ENCODE results near the gene HELB. TPM values are rescaled to one million over a fixed set of nuclear protein-coding genes. Genes with fewer than 3 reads are reported as not detected.

Gene HELB
- total RNA-seq, 6 donors from 2014 or later = 2.0 to 16.4 (median 4.3) TPM

- Histone ChIP-seq H3K27ac (no peak overlapping the region), H3K4me1 (no peaks in the 10 kb centered on the region), H3K27me3 (no peaks in the 10 kb centered on the region), H3K36me3 (no peaks in the 10 kb centered on the region), H3K9me3 (no peaks in the 10 kb centered on the region), H3K4me3 (no peak overlapping the region)
- TF ChIP-seq CTCF (IDR thresholded peaks at IDR 0.05) (no peak), POLR2A (IDR thresholded peaks at IDR 0.05) (no peak)
- DNase-seq (no peak), ATAC-seq (ENCODE audit: low FRiP score in 2 of 2) (no peak)
- WGBS, 2 donors = 60 to 69% methylated on average over 3 of the region's 3 CpGs
Observed at GRCh38 chr12:66367015-66367667, 64.8 kb downstream of the HELB start.

- TF ChIP-seq POLR2A (IDR thresholded peaks at IDR 0.05) (no peak), EP300 (IDR thresholded peaks at IDR 0.05) (no peak), POLR2AphosphoS5 (IDR thresholded peaks at IDR 0.05) (no peak), CTCF (IDR thresholded peaks at IDR 0.05) (no peak)
- Histone ChIP-seq H3K4me1 (no peaks in the 10 kb centered on the region), H3K4me3 (no peak overlapping the region), H3K9me3 (no peaks in the 10 kb centered on the region), H3K36me3 (no peaks in the 10 kb centered on the region), H3K27ac (no peak overlapping the region), H3K27me3 (no peaks in the 10 kb centered on the region)
- no peak for ATAC-seq (ENCODE audit: low FRiP score in 2 of 2)
- WGBS, 2 donors = 79 to 82% methylated on average over 2 of the region's 2 CpGs
- no peak for DNase-seq
Observed at GRCh38 chr12:66371982-66372381, 69.7 kb downstream of the HELB start.

- TF ChIP-seq CTCF (IDR thresholded peaks at IDR 0.05) (no peak), EP300 (IDR thresholded peaks at IDR 0.05) (no peak), POLR2A (IDR thresholded peaks at IDR 0.05) (no peak), POLR2AphosphoS5 (IDR thresholded peaks at IDR 0.05) (no peak)
- Histone ChIP-seq H3K4me1 (no peaks in the 10 kb centered on the region), H3K36me3 (no peaks in the 10 kb centered on the region), H3K9me3 (no peaks in the 10 kb centered on the region), H3K4me3 (no peak overlapping the region), H3K27me3 (no peaks in the 10 kb centered on the region), H3K27ac (no peak overlapping the region)
- 96 to 100% methylated on average over 1 of the region's 1 CpG for WGBS, 2 donors
- ATAC-seq (ENCODE audit: low FRiP score in 2 of 2) (no peak), DNase-seq (no peak)
Observed at GRCh38 chr12:66375560-66375959, 73.3 kb downstream of the HELB start.

GRCh38 chr12:66379616-66380015 lies 77.3 kb downstream of the HELB start:
- no peak for DNase-seq
- ATAC-seq (ENCODE audit: low FRiP score in 2 of 2) = no peak
- no peak overlapping the region for H3K4me3 ChIP-seq
- no peak overlapping the region for H3K27ac ChIP-seq
- no peaks in the 10 kb centered on the region for H3K36me3 ChIP-seq
- 73 to 88% methylated on average over 6 of the region's 6 CpGs for WGBS, 2 donors
- no peaks in the 10 kb centered on the region for H3K9me3 ChIP-seq
- no peaks in the 10 kb centered on the region for H3K27me3 ChIP-seq
- no peaks in the 10 kb centered on the region for H3K4me1 ChIP-seq
- TF ChIP-seq POLR2AphosphoS5 (IDR thresholded peaks at IDR 0.05) = no peak

GRCh38 chr12:66380769-66381535 lies 78.7 kb downstream of the HELB start:
- DNase-seq = no peak
- H3K4me1 ChIP-seq = no peaks in the 10 kb centered on the region
- 88 to 90% methylated on average over 5 of the region's 5 CpGs for WGBS, 2 donors

More at GRCh38 chr12:66380769-66381535, 78.7 kb downstream of the HELB start:
- no peak overlapping the region for H3K27ac ChIP-seq
- no peak for ATAC-seq (ENCODE audit: low FRiP score in 2 of 2)
- H3K27me3 ChIP-seq = no peaks in the 10 kb centered on the region
- H3K4me3 ChIP-seq = no peak overlapping the region
- H3K9me3 ChIP-seq = no peaks in the 10 kb centered on the region
- TF ChIP-seq POLR2A (IDR thresholded peaks at IDR 0.05) (no peak), CTCF (IDR thresholded peaks at IDR 0.05) (no peak), POLR2AphosphoS5 (IDR thresholded peaks at IDR 0.05) (no peak), EP300 (IDR thresholded peaks at IDR 0.05) (no peak)
- H3K36me3 ChIP-seq = no peaks in the 10 kb centered on the region

All from upper lobe of left lung (tissue), 6 donors.